RPMI7951 (cell line): ENCODE measurements around the gene BZW2. TPM values are rescaled to one million over a fixed set of nuclear protein-coding genes. Genes with fewer than 3 reads are reported as not detected.
"Not testable (repeated sequence)": the region's sequence is repeated elsewhere in the genome, so short reads cannot be mapped to it uniquely, and the experiment has no call there.

ENCODE experiments used
- DNase-seq: peaks from one replicate; pipeline ENCODE4 v3.0.0-alpha.2; 2012; ENCODE audit warnings: low read depth
- total RNA-seq: library from RNA; depleted of rRNA; stranded (reverse); fragments of >200 nt; shearing (Covaris generic); gene quantifications from 2 replicates; pipeline ENCODE4 v1.2.3, GENCODE V29; 2014

Gene BZW2
- total RNA-seq, 1 experiment from 2014 or later = 220 TPM

DNA sequence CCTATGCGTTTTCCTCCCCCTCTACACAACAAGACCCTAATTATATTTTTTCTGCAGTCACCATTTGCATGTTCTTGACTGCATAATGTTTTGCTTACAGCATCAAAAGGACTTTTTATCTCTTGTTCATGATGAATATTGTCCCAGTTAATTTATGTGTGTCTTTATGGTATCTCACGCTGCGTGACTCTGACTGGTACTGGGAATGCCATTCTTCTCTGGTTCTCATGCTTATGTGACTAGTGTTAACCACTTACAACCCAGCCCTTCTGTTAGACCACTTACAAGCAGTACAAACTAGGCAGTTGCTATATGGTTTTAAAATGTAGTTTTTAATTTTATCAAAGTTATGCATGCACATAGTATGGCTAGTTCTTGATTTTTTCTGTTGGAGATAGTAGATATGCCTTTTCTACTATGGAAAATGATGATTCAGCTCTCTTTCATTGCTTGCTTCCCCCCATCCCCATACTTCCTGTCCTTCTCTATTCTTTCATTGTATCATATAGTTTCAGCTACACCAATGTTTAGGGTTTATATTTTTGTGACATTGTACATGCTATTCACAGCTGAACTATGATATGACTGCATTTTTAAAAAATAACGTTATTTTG, 24.9 kb downstream of the BZW2 start:
- DNase-seq = no peak

- DNase-seq = no peak
Observed at GRCh38 chr7:16671811-16672210, 25.8 kb downstream of the BZW2 start.

- DNase-seq = no peak
Observed at GRCh38 chr7:16675277-16675676, 29.3 kb downstream of the BZW2 start.

DNA sequence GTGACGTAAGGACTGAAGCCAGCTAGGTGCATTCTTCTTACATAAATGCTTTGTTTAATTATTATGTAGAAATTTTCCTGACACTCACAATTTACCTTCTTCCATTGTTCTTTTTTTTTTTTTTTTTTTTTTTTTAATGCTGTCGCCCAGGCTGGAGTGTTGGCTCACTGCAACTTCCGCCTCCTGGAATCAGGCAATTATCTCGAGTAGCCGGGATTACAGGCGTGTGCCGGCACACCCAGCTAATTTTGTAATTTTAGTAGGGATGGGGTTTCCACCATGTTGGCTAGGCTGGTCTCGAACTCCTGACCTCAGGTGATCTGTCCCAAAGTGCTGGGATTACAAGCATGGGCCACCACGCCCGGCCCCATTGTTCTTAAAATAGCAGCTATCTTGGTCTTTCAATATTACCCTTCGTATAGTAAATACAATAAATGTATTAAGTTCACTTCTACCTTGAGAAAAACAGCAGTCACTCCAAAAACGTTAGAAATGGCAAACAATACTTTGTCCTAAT, 32.1 kb downstream of the BZW2 start:
- no peak for DNase-seq

DNA sequence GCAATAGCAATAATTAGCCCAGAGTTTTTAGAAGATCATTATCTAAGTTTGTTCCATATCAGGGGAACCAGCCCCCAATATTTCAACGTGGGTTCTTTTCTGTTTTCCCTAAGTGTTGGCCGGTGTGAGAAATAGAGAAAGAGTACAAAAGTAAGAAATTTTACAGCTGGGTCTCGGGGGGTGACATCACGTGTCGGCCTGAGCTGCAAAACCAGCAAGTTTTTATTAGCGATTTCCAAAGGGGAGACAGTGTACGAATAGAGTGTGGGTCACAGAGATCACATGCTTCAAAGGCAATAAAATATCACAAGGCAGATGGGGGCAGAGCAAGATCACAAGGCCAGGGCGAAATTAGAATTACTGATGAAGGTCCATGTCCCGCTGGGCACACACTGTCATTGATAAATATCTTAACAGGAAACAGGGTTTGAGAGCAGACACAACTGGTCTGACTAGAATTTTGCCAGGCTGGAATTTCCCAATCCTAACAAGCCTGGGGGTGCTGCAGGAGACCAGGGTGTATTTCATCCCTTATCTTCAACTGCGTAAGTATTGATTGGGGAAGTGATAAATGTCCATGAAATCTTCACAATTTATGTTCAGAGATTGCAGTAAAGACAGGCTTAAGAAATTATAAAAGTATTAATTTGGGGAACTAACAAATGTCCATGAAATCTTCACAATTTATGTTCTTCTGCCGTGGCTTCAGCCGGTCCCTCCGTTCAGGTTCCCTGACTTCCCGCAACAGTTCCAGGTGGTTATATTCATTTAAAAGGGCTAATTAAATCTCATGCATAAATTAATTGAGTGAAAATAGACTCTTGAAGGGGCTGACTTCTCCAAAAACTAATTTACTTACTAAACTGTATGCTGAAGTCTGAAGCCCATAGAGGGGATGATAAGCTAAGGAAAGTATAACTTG, 32.9 kb downstream of the BZW2 start:
- not testable (repeated sequence) for DNase-seq

- DNase-seq = no peak
Observed at GRCh38 chr7:16684935-16685334, 39.0 kb downstream of the BZW2 start.

- DNase-seq = no peak
Observed at GRCh38 chr7:16685535-16685934, 39.6 kb downstream of the BZW2 start.

GRCh38 chr7:16688249-16688648, 42.3 kb downstream of the BZW2 start:
- peak; percentile 52 for DNase-seq

DNA sequence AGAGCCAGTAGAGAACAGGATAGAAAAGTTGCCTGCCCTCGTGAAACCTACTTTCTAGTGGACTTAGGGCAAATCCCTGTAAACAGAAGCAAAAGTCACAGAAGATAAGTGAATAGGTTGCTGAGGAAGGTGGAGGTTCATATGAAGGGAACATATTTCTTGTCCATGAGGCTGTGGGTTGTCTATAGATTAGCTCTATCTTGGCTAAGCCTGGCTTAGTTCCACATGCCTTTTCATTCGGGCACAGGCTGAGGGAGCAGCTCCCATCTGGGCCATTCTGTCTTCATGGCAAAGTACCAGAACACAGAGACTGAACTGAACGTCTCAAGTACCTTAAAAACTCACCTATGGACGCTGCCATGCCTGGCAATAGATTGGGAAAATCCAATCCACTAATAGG, 45.3 kb downstream of the BZW2 start:
- DNase-seq = no peak

DNA sequence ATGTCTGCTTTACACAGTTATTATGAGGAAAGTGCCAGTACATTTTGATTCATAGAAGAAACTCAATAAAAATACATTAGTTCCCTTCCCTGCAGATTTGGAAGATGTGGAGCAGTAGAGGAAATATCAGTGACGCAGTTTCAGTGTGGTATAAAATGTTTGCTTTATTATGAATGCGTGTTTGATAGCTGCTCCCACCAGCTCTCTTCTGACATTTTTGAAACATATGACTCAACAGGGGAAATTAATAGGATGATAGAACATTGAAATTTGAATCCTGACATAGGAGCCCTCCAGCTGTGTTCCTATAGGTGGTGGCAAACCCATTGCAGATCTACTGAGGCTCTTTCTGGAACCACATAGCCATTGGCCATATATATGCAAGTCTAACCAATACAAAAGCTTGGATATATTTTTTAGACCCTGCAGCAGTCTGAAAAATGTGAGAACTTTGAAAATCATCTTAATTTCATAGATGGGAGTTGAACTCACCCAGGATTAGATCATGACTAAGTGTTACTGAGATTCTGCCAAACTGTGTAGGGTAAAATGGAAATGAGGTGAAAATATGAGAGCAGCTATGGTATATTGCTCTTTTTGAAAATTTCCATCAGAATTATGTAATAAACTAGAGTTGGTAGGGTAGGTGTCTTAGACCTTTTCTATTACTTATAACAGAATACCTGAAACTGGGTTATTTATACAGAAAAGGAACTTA, 47.8 kb downstream of the BZW2 start:
- DNase-seq = no peak

DNA sequence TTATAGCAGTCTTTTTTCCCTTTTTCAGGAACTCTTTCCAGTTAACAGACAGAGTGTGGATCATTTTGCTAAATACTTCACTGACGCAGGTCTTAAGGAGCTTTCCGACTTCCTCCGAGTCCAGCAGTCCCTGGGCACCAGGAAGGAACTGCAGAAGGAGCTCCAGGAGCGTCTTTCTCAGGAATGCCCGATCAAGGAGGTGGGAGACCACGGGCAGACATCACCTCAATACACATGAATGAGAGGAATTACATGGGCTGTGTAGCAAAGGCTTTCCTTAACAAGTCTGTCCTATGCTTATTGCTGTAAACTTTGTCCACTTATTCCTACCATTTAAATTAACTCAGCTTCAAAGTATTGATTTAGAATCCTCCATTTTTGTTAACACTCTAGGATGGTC, 48.8 kb downstream of the BZW2 start:
- DNase-seq = no peak

DNA sequence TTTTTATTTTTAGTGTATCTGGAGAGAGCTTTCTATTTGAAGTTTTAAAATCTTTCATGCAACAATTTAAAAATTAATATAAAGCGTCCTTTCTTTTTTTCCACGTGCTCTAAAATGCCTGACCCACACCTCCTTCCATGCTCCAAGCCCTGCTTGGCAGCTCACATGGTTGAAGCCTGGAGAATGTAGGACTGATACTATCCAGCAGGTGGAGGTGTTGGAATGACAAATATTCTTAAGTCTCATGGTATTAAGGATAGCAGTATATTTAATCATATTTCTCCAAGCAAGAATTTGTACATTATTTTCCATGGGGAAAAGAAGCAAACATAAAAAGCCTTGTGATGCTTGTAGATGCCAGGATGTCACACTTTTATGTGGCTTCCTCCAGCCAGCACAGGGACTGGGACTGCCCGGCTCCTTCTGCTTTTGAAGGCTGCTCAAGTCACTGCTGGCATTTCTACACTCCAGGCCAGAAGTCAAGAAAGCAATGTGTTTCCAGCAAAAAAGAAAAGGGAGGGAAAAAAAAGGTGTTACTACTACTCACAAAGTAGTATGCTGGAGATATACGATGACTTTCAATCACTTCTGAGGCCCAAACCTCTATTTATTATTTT, 49.7 kb downstream of the BZW2 start:
- peak; percentile 65 for DNase-seq

DNA sequence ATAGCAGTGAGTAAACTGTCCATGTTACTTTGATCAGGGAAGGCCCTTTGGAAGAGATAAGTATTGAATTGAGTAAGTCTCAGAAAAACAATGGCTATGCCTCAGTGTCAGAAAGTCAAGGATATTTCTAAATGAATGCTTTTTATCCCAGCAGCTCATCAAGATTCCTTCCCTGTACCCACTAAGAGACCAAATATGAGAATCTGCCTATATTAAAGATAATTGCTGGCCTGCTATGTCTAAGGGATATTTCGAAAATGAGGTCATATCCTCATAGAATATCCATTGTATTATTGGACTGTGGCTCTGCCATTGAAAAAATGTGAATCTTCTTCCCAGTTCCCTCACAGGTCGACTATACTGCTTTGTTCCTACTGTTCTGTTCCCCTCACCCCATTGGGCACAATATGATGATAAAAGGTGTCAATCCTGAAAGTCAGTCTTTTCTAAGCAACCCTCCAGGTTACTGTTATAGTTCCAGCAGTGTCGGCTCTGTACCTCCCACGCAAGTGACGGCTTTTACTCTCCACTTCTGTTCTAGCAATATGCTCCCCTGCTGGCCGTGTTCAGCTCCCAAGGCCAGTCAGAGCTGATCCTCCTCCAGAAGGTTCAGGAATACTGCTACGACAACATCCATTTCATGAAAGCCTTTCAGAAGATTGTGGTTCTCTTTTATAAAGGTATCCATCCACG, 51.7 kb downstream of the BZW2 start:
- DNase-seq = peak; percentile 27

DNA sequence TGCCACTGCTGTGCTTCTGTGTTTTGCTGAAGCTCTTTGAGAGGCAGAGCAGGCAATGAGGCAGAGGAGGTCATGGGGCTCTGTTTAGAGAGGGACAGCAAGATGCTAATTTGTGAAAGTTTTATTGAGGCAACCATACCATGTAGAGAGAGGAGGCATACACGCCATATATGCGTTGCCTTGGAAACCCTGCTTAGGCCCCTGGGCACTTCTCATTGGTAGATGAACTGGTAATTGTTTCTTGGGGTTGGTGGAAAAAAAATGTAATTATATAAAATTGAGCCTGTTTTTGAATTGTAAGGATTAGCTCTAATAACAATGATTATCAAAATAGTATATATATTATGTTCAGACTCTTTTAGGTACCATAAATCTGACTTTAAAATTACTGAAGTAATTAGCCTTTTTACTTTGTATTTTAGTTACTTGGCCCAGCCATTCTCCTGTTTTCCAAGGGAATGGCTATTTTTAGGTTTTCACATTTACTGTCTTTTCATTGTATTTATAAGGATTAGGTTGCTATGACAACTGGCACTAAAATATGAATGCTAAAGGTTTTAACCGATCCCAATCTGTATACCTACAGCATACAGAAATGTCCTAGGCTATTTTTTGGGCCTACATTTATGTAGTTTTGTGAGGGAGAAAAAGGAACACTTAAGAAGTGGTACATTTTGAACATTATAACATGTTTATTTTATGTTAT, 52.4 kb downstream of the BZW2 start:
- DNase-seq = no peak

DNA sequence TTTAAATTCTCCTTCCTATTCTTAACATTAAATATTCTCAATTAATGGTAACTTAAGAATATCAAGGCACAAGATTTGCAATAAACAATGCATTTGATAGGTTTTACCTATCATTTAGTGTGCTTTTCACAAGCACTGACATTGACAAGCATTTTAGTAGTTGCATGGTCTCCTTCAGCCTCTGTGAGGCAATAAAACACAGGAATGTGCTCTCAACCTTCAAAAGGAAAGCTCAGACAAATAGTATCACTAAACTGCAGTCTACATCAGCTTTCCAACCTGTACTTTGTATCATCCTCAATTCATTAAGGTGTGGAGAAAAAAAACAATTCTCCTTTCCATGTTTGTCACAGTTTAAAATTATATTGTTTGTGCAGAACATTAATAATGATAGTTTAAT, 56.5 kb downstream of the BZW2 start:
- no peak for DNase-seq

GRCh38 chr7:16708511-16708910, 62.5 kb downstream of the BZW2 start:
- DNase-seq = peak; percentile 33

DNA sequence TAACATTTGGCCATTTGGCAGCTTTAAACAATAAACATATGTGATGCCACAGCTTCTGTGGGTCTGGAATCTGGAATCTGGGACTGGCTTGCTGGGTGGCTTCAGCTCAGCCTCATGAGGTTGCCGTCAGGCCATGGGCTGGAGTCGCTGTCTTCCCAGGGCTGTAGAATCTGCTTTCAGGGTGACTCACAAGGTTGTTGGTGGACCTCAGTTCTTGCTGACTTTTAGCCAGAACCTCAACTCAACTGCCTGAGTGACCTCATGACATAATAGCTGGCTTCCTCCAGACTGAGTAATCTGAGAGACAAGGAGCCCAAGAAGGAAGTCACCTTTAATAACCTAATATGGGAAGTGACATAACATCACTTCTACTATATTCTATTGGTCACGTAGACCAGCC, 63.0 kb downstream of the BZW2 start:
- peak; percentile 98 for DNase-seq

GRCh38 chr7:16710651-16711050, 64.7 kb downstream of the BZW2 start:
- no peak for DNase-seq

- DNase-seq = peak; percentile 55
Observed at GRCh38 chr7:16711730-16712129, 65.7 kb downstream of the BZW2 start.

- peak; percentile 70 for DNase-seq
Observed at GRCh38 chr7:16712916-16713315, 66.9 kb downstream of the BZW2 start.

DNA sequence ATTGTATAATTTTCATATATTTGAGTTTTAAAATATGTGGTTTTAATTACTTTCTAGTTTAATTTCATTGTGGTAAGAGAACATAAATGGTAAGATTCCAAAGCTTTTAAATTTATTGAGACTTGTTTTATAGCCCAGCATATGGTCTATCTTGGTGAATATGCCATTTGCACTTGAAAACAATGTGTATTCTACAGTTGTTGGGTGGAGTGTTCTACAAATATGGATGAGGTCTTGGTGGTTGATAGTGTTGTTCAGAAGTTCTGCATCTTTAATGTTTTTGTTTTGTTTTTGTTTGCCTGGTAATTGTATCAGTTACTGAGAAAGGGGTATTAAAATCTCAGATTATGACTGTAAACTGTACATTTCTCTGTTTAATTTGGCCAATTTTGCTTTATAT, 69.9 kb downstream of the BZW2 start:
- DNase-seq = no peak
